ENCODE results near the gene ELAPOR1. TPM values are rescaled to one million over a fixed set of nuclear protein-coding genes. Genes with fewer than 3 reads are reported as not detected.

Gene ELAPOR1
- total RNA-seq, 1 donor from 2014 or later: 0.25 TPM

DNA sequence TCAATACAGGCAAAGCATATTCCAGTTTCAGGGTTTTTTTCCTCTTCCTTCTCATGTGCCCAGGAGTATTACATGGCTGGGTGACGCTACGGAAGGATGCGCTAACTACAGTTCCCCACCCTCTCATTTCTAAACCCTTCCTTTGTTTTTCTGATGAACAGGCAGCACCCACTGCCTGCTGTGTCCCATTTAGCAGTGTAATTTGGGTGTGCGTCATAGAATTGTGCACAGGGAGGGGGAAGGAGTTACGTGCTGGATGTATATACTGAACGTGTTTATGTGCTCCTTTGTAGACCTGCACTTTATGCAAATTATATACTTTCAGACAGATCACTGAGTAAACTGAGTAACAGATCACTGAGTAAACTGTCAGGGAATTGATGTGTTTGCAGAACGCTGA, 44.5 kb downstream of the ELAPOR1 start:
- Histone ChIP-seq H3K27me3 (no peaks in the 10 kb centered on the region), H3K27ac (no peak overlapping the region), H3K4me3 (no peak overlapping the region), H3K4me1 (peaks cover 16% of the 10 kb centered on the region), H3K9me3 (no peaks in the 10 kb centered on the region), H3K36me3 (no peaks in the 10 kb centered on the region)
- intact Hi-C loops (cut with DNase I): no loop called here
- no peak for TF ChIP-seq POLR2A (IDR thresholded peaks at IDR 0.05)
- TF ChIP-seq POLR2AphosphoS5 (IDR thresholded peaks at IDR 0.05; ENCODE audit: insufficient read depth in 1 of 2, low read depth in 1 of 2): no peak
- TF ChIP-seq, protein P1, sequence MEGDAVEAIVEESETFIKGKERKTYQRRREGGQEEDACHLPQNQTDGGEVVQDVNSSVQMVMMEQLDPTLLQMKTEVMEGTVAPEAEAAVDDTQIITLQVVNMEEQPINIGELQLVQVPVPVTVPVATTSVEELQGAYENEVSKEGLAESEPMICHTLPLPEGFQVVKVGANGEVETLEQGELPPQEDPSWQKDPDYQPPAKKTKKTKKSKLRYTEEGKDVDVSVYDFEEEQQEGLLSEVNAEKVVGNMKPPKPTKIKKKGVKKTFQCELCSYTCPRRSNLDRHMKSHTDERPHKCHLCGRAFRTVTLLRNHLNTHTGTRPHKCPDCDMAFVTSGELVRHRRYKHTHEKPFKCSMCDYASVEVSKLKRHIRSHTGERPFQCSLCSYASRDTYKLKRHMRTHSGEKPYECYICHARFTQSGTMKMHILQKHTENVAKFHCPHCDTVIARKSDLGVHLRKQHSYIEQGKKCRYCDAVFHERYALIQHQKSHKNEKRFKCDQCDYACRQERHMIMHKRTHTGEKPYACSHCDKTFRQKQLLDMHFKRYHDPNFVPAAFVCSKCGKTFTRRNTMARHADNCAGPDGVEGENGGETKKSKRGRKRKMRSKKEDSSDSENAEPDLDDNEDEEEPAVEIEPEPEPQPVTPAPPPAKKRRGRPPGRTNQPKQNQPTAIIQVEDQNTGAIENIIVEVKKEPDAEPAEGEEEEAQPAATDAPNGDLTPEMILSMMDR (IDR thresholded peaks at IDR 0.05): no peak
- DNase-seq (ENCODE audit: extremely low spot score in 2 of 2): no peak

DNA sequence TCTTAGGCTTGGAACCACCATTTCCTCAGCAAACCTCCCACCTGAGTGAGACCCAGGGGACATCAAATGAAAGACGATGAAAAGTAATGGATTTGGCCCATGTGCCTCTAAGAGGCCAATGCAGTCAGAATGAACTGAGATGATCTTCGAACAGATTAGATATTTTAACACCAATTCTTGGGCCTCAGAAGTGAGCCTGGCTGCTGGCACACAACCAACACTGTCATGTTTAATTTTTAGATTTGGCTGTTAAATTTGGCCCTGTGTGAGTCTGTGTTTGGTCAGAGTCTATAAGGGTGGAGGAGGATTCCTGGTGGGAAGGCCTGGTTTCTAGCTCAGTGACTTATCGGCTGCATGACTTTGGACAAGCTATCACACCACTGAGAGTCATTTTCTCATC, 45.4 kb downstream of the ELAPOR1 start:
- intact Hi-C loops (cut with DNase I): no loop called here
- DNase-seq (ENCODE audit: extremely low spot score in 2 of 2): no peak
- no peak overlapping the region for H3K4me3 ChIP-seq
- H3K27me3 ChIP-seq: no peaks in the 10 kb centered on the region
- no peak for TF ChIP-seq POLR2A (IDR thresholded peaks at IDR 0.05)
- TF ChIP-seq, protein P1 (IDR thresholded peaks at IDR 0.05): no peak
- no peak for TF ChIP-seq POLR2AphosphoS5 (IDR thresholded peaks at IDR 0.05; ENCODE audit: insufficient read depth in 1 of 2, low read depth in 1 of 2)
- H3K4me1 ChIP-seq: peaks cover 16% of the 10 kb centered on the region
- H3K9me3 ChIP-seq: no peaks in the 10 kb centered on the region
- H3K36me3 ChIP-seq: no peaks in the 10 kb centered on the region
- H3K27ac ChIP-seq: no peak overlapping the region

DNA sequence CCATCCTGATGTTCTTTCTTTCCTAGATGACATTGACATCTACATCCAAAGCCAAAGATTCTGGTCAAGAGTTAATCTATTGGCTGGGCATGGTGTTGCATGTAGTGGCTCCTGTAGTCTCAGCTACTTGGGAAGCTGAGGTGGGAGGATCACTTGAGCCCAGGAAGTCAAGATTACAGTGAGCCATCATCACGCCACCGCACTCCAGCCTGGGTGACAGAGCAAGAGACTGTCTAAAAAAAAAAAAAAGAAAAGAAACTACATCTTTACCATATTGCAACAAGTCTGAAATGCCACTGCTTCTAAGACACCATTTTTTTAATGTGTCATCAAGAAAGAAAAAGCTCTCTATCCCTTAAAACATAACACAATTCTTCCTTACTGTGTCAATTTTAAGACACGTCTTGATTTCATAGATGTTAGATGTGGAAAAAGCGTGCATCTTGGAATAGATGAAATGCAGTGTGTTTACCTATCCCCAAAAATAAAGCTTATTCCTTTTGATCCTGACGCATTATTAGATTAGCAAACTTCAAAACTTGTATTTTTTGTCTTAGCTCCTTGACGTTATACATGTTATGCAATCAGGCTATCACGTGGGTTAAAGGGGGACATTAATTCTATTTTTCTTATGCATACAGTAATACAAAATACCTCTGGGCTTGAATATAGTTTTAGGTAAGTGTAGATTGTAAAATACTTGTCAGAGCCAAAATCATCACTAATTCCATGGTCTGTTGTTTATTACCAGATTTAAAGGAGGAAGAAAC, 46.3 kb downstream of the ELAPOR1 start:
- Histone ChIP-seq H3K27me3 (no peaks in the 10 kb centered on the region), H3K27ac (no peak overlapping the region), H3K4me1 (peaks cover 16% of the 10 kb centered on the region), H3K36me3 (no peaks in the 10 kb centered on the region), H3K9me3 (no peaks in the 10 kb centered on the region), H3K4me3 (no peak overlapping the region)
- no peak for TF ChIP-seq POLR2A (IDR thresholded peaks at IDR 0.05)
- TF ChIP-seq POLR2AphosphoS5 (IDR thresholded peaks at IDR 0.05; ENCODE audit: insufficient read depth in 1 of 2, low read depth in 1 of 2): no peak
- TF ChIP-seq, protein P1 (IDR thresholded peaks at IDR 0.05): no peak
- intact Hi-C loops (cut with DNase I): no loop called here
- no peak for DNase-seq (ENCODE audit: extremely low spot score in 2 of 2)

DNA sequence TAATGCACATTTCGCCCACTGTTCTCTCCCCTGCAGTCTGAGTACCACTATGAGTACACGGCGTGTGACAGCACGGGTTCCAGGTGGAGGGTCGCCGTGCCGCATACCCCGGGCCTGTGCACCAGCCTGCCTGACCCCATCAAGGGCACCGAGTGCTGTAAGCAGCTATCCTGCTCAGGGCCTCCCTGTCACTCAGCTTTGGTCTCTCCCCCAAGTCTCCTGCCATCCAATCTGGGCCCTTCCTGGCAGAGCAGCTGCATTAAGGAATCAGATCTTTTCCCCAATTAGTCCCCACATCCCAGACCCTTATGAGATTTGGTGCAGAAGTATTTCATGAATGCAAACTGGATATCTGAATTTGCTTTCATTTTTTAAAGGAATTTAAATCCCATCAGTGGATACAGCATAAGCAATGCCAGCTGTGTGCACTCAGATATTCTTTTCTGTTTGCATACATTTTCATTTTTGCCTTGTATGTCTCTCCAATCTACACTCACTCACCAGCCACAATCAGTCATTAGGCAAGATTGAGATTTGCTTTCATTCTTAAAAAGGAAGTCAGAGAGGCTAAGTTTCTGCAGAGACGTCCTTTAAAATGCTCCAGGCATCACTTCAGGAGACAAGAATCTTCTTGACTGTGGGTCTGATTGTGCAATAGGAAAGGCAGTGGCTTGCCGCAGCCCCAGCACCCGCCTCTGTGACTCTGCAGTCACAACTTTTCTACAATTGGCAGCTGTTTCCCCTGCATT, 48.1 kb downstream of the ELAPOR1 start:
- no peaks in the 10 kb centered on the region for H3K36me3 ChIP-seq
- TF ChIP-seq POLR2AphosphoS5 (IDR thresholded peaks at IDR 0.05; ENCODE audit: insufficient read depth in 1 of 2, low read depth in 1 of 2) (peak in 1 of 2 donors; percentile 41), POLR2A (IDR thresholded peaks at IDR 0.05) (no peak)
- TF ChIP-seq, protein P1 (IDR thresholded peaks at IDR 0.05): no peak
- intact Hi-C loops (cut with DNase I): no loop called here
- peak overlapping the region; percentile 9 to 21 for H3K4me3 ChIP-seq
- no peaks in the 10 kb centered on the region for H3K9me3 ChIP-seq
- no peak for DNase-seq (ENCODE audit: extremely low spot score in 2 of 2)
- H3K27ac ChIP-seq: peak overlapping the region; percentile 63
- H3K4me1 ChIP-seq: peaks cover 16% of the 10 kb centered on the region
- H3K27me3 ChIP-seq: no peaks in the 10 kb centered on the region

DNA sequence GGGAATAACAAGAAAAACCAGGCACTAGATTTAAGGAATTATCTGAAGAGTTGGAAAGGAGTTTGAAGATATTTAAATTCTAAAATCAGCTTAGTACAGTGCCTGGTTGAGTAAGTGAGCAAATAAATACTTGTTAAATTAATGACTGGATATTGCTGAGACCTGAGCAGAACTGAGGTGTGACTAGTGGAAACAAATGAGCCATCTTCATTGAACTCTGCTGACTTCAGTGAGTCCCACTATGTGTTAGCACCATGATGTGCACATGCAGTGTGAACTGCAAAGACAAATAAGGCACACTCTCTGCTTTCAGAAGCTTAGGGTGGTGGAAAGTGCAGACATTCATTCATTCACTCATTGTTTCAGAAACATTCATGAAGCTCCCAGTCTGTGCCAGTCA, 48.7 kb downstream of the ELAPOR1 start:
- no peak for TF ChIP-seq POLR2AphosphoS5 (IDR thresholded peaks at IDR 0.05; ENCODE audit: insufficient read depth in 1 of 2, low read depth in 1 of 2)
- TF ChIP-seq, protein P1 (IDR thresholded peaks at IDR 0.05): no peak
- TF ChIP-seq POLR2A (IDR thresholded peaks at IDR 0.05): no peak
- Histone ChIP-seq H3K9me3 (no peaks in the 10 kb centered on the region), H3K4me1 (peaks cover 16% of the 10 kb centered on the region), H3K4me3 (peak overlapping the region in 1 of 2 donors; percentile 21), H3K27ac (peak overlapping the region; percentile 63), H3K36me3 (no peaks in the 10 kb centered on the region), H3K27me3 (no peaks in the 10 kb centered on the region)
- intact Hi-C loops (cut with DNase I): no loop called here
- no peak for DNase-seq (ENCODE audit: extremely low spot score in 2 of 2)
